ENCODE data around the gene AP1S2. TPM values are rescaled to one million over a fixed set of nuclear protein-coding genes. Genes with fewer than 3 reads are reported as not detected.
A peak's percentile ranks its signal among the peaks of the same experiment; 100 is the strongest.

Gene AP1S2
- 32.8 TPM for total RNA-seq
- polyA plus RNA-seq: 10 to 100 TPM; 68.4 to 93.5 (median 77.8) TPM

DNA sequence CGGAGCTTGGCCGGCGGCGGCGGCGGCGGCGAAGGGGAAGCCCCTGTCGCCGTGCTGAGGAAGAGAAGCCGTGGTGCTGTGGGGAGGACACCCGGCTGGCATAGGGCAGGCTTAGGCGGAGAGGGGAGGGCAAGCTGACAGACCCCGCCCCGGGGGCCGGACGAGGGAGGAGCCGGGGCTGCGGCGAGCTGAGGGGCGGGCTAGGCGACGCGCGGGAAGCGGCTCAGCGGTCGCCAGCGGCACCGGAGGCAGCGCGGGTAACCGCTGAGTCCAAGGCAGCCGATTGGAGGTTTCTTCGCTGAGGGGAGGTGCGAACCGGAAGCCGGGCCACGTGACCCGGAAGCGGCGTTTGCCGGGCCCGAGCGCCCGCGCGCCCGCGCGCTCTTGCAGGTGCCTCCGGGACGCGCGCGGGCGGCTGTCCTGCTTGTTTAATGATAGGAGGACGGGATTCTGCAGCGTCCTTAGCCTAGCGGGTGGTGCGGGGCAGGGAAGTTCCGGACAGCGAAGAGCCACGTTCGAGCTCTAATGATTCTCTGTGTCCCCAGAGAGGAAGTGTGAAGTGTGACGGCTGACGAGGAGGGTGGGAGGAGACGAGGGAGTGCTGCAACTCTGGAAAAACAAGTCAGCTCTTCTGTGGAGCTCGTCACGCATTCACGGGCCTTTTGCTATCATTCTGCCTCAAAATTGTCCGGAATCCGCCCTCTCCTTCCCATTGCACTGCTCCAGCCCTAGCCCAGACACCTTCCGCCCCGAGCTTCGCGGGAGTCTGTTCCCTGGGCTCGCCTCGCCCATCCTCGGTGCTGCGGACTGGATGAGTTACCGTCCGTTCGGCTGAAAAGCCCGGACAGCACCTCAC is at the start of gene AP1S2:
Gene AP1S2 (minus strand): TSS at position 102 of the 856 bp plus-strand sequence. CDS start 2,289 bp downstream, outside the sequence.
- ATAC-seq (ENCODE audit: low read depth in 2 of 2): peak; percentile 96
- H3K4me1 ChIP-seq (ENCODE audit: control insufficient read depth, insufficient read depth, low read length, poor library complexity, severe bottlenecking): peaks cover 16% of the 10 kb centered on the region
- peak; percentile 88 to 99 (median 98) for DNase-seq
- peak within 1 kb of the TSS; percentile 86 for H3K4me3 ChIP-seq (ENCODE audit: low read depth, low read length)
- peaks cover 11% of the 10 kb centered on the region for H3K36me3 Mint-ChIP-seq
- H3K27me3 ChIP-seq (ENCODE audit: control insufficient read depth, insufficient read depth, low read length): no peaks in the 10 kb centered on the region
- peaks cover 0 to 1% (median 0%) of the 10 kb centered on the region in 7 donors for H3K9me3 Mint-ChIP-seq
- H3K27ac Mint-ChIP-seq: peak within 1 kb of the TSS; percentile 98 to 99 (median 98)
- H3K27me3 Mint-ChIP-seq: no peaks in the 10 kb centered on the region
- peak within 1 kb of the TSS; percentile 85 for H3K27ac ChIP-seq (ENCODE audit: insufficient read depth, low read length, poor library complexity, severe bottlenecking)
- H3K9me3 ChIP-seq (ENCODE audit: control insufficient read depth in 2 of 2, low read length in 2 of 2): no peaks in the 10 kb centered on the region
- H3K4me1 Mint-ChIP-seq: peaks cover 10 to 40% (median 12%) of the 10 kb centered on the region in 4 donors
- H3K4me3 Mint-ChIP-seq: peak within 1 kb of the TSS; percentile 92 to 98 (median 98)
- H3K36me3 ChIP-seq (ENCODE audit: control insufficient read depth, insufficient read depth, low read length): peaks cover under 1% of the 10 kb centered on the region

GRCh38 chrX:15903186-15903681 is 48.6 kb upstream of the AP1S2 start:
- Histone ChIP-seq H3K27ac (ENCODE audit: insufficient read depth, low read length, poor library complexity, severe bottlenecking) (no peak overlapping the region), H3K4me1 (ENCODE audit: control insufficient read depth, insufficient read depth, low read length, poor library complexity, severe bottlenecking) (no peaks in the 10 kb centered on the region), H3K36me3 (ENCODE audit: control insufficient read depth, insufficient read depth, low read length) (no peaks in the 10 kb centered on the region), H3K9me3 (ENCODE audit: control insufficient read depth in 2 of 2, low read length in 2 of 2) (no peaks in the 10 kb centered on the region), H3K4me3 (ENCODE audit: low read depth, low read length) (no peak overlapping the region), H3K27me3 (ENCODE audit: control insufficient read depth, insufficient read depth, low read length) (no peaks in the 10 kb centered on the region)
- DNase-seq (peak in 1 of 3 donors; percentile 10), ATAC-seq (ENCODE audit: low read depth in 2 of 2) (peak in 1 of 2 donors; percentile 31)
- Mint-ChIP-seq H3K9me3 (peaks cover 0 to 10% (median 0%) of the 10 kb centered on the region in 7 donors), H3K27ac (no peak overlapping the region), H3K27me3 (no peaks in the 10 kb centered on the region), H3K36me3 (no peaks in the 10 kb centered on the region), H3K4me3 (no peak overlapping the region), H3K4me1 (no peaks in the 10 kb centered on the region)

- Mint-ChIP-seq H3K27ac (no peak overlapping the region), H3K27me3 (peaks cover 4% of the 10 kb centered on the region), H3K4me1 (peaks cover 0 to 12% (median 4%) of the 10 kb centered on the region in 4 donors), H3K9me3 (peaks cover 0 to 5% (median 0%) of the 10 kb centered on the region in 7 donors), H3K4me3 (no peak overlapping the region), H3K36me3 (peaks cover 3% of the 10 kb centered on the region)
- DNase-seq: no peak
- Histone ChIP-seq H3K27me3 (ENCODE audit: control insufficient read depth, insufficient read depth, low read length) (no peaks in the 10 kb centered on the region), H3K36me3 (ENCODE audit: control insufficient read depth, insufficient read depth, low read length) (no peaks in the 10 kb centered on the region), H3K4me3 (ENCODE audit: low read depth, low read length) (no peak overlapping the region), H3K4me1 (ENCODE audit: control insufficient read depth, insufficient read depth, low read length, poor library complexity, severe bottlenecking) (no peaks in the 10 kb centered on the region), H3K9me3 (ENCODE audit: control insufficient read depth in 2 of 2, low read length in 2 of 2) (no peaks in the 10 kb centered on the region), H3K27ac (ENCODE audit: insufficient read depth, low read length, poor library complexity, severe bottlenecking) (no peak overlapping the region)
- no peak for ATAC-seq (ENCODE audit: low read depth in 2 of 2)
These were observed 40.7 kb upstream of the AP1S2 start for GRCh38 chrX:15895334-15895733.

- no peaks in the 10 kb centered on the region for H3K9me3 ChIP-seq (ENCODE audit: control insufficient read depth in 2 of 2, low read length in 2 of 2)
- no peak overlapping the region for H3K4me3 Mint-ChIP-seq
- no peak overlapping the region for H3K4me3 ChIP-seq (ENCODE audit: low read depth, low read length)
These were observed 40.1 kb upstream of the AP1S2 start for GRCh38 chrX:15894724-15895123.

DNA sequence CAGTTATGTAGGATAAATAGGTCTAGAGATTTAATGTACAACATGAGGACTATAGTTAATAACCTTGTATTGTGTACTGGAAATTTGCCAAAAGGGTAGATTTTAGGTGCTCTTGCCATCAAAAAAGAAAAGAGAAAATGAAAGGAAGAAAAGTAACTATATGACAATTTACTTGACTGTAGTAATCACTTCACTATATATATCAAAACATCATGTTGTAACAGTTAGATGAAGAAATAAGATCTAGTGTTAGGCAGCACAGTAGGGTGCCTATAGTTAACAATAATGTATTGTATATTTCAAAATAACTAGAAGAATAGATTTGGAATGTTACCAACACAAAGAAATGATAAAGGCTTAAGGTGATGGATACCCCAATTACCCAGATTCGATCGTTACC is 35.9 kb upstream of the AP1S2 start:
- H3K36me3 ChIP-seq (ENCODE audit: control insufficient read depth, insufficient read depth, low read length): no peaks in the 10 kb centered on the region
- H3K27me3 ChIP-seq (ENCODE audit: control insufficient read depth, insufficient read depth, low read length): no peaks in the 10 kb centered on the region
- H3K4me3 ChIP-seq (ENCODE audit: low read depth, low read length): no peak overlapping the region
- Mint-ChIP-seq H3K9me3 (peaks cover 0 to 2% (median 0%) of the 10 kb centered on the region in 7 donors), H3K27me3 (peaks cover 6% of the 10 kb centered on the region), H3K27ac (no peak overlapping the region), H3K4me1 (peaks cover 0 to 14% (median 5%) of the 10 kb centered on the region in 4 donors), H3K36me3 (peaks cover 3% of the 10 kb centered on the region), H3K4me3 (no peak overlapping the region)
- no peaks in the 10 kb centered on the region for H3K4me1 ChIP-seq (ENCODE audit: control insufficient read depth, insufficient read depth, low read length, poor library complexity, severe bottlenecking)
- DNase-seq (no peak), ATAC-seq (ENCODE audit: low read depth in 2 of 2) (no peak)
- no peaks in the 10 kb centered on the region for H3K9me3 ChIP-seq (ENCODE audit: control insufficient read depth in 2 of 2, low read length in 2 of 2)
- H3K27ac ChIP-seq (ENCODE audit: insufficient read depth, low read length, poor library complexity, severe bottlenecking): no peak overlapping the region

More at GRCh38 chrX:15894724-15895123, 40.1 kb upstream of the AP1S2 start:
- ATAC-seq (ENCODE audit: low read depth in 2 of 2) (no peak), DNase-seq (no peak)
- no peak overlapping the region for H3K27ac Mint-ChIP-seq
- Histone ChIP-seq H3K27me3 (ENCODE audit: control insufficient read depth, insufficient read depth, low read length) (no peaks in the 10 kb centered on the region), H3K4me1 (ENCODE audit: control insufficient read depth, insufficient read depth, low read length, poor library complexity, severe bottlenecking) (no peaks in the 10 kb centered on the region), H3K36me3 (ENCODE audit: control insufficient read depth, insufficient read depth, low read length) (no peaks in the 10 kb centered on the region), H3K27ac (ENCODE audit: insufficient read depth, low read length, poor library complexity, severe bottlenecking) (no peak overlapping the region)
- H3K27me3 Mint-ChIP-seq: peaks cover 4% of the 10 kb centered on the region
- H3K9me3 Mint-ChIP-seq: peaks cover 0 to 5% (median 0%) of the 10 kb centered on the region in 7 donors
- H3K36me3 Mint-ChIP-seq: peaks cover 3% of the 10 kb centered on the region
- peaks cover 0 to 12% (median 5%) of the 10 kb centered on the region in 4 donors for H3K4me1 Mint-ChIP-seq

- H3K4me1 ChIP-seq (ENCODE audit: control insufficient read depth, insufficient read depth, low read length, poor library complexity, severe bottlenecking): no peaks in the 10 kb centered on the region
- H3K4me1 Mint-ChIP-seq: peaks cover 0 to 19% (median 6%) of the 10 kb centered on the region in 4 donors
- H3K27ac Mint-ChIP-seq: no peak overlapping the region
- peaks cover 0 to 2% (median 0%) of the 10 kb centered on the region in 7 donors for H3K9me3 Mint-ChIP-seq
- peaks cover 3% of the 10 kb centered on the region for H3K36me3 Mint-ChIP-seq
- no peaks in the 10 kb centered on the region for H3K9me3 ChIP-seq (ENCODE audit: control insufficient read depth in 2 of 2, low read length in 2 of 2)
- no peak overlapping the region for H3K27ac ChIP-seq (ENCODE audit: insufficient read depth, low read length, poor library complexity, severe bottlenecking)
- H3K27me3 ChIP-seq (ENCODE audit: control insufficient read depth, insufficient read depth, low read length): no peaks in the 10 kb centered on the region
- H3K4me3 Mint-ChIP-seq: no peak overlapping the region
- H3K27me3 Mint-ChIP-seq: peaks cover 6% of the 10 kb centered on the region
- no peak overlapping the region for H3K4me3 ChIP-seq (ENCODE audit: low read depth, low read length)
- no peaks in the 10 kb centered on the region for H3K36me3 ChIP-seq (ENCODE audit: control insufficient read depth, insufficient read depth, low read length)
- DNase-seq (no peak), ATAC-seq (ENCODE audit: low read depth in 2 of 2) (no peak)
These were observed 33.4 kb upstream of the AP1S2 start for GRCh38 chrX:15888062-15888461.

- no peaks in the 10 kb centered on the region for H3K27me3 ChIP-seq (ENCODE audit: control insufficient read depth, insufficient read depth, low read length)
- peaks cover 0 to 14% (median 2%) of the 10 kb centered on the region in 4 donors for H3K4me1 Mint-ChIP-seq
- ATAC-seq (ENCODE audit: low read depth in 2 of 2) (no peak), DNase-seq (no peak)
- no peak overlapping the region for H3K27ac Mint-ChIP-seq
- no peaks in the 10 kb centered on the region for H3K36me3 Mint-ChIP-seq
- H3K9me3 ChIP-seq (ENCODE audit: control insufficient read depth in 2 of 2, low read length in 2 of 2): no peaks in the 10 kb centered on the region
- H3K36me3 ChIP-seq (ENCODE audit: control insufficient read depth, insufficient read depth, low read length): no peaks in the 10 kb centered on the region
- H3K27ac ChIP-seq (ENCODE audit: insufficient read depth, low read length, poor library complexity, severe bottlenecking): no peak overlapping the region
- peaks cover 0 to 7% (median 3%) of the 10 kb centered on the region in 7 donors for H3K9me3 Mint-ChIP-seq
- no peaks in the 10 kb centered on the region for H3K27me3 Mint-ChIP-seq
- no peak overlapping the region for H3K4me3 ChIP-seq (ENCODE audit: low read depth, low read length)
- no peaks in the 10 kb centered on the region for H3K4me1 ChIP-seq (ENCODE audit: control insufficient read depth, insufficient read depth, low read length, poor library complexity, severe bottlenecking)
- peak overlapping the region in 1 of 4 donors; percentile 19 for H3K4me3 Mint-ChIP-seq
These were observed 28.9 kb upstream of the AP1S2 start for GRCh38 chrX:15883540-15883863.

All from CD4-positive, CD25-positive, alpha-beta regulatory T cell (primary cell).